Effector memory CD4-positive, alpha-beta T cell (primary cell): ENCODE measurements around the gene RHBDF1.
"Not testable (repeated sequence)": the region's sequence is repeated elsewhere in the genome, so short reads cannot be mapped to it uniquely, and the experiment has no call there.

Experiments
- DNase-seq, 3 donors: peaks; one replicate each; pipeline ENCODE4 v3.0.0-alpha.2; 2020
- H3K27ac ChIP-seq: 2 replicates; pipeline ENCODE4 v1.7.0; 2013; ENCODE audit warnings: mild to moderate bottlenecking, low read length, moderate library complexity; ENCODE audit not compliant: insufficient read depth, poor library complexity, severe bottlenecking
- H3K27me3 ChIP-seq: replicated peaks from 2 replicates; pipeline ENCODE4 v1.7.0; 2013; ENCODE audit warnings: mild to moderate bottlenecking, low read length; ENCODE audit not compliant: insufficient read depth, control insufficient read depth, poor library complexity, severe bottlenecking
- H3K36me3 ChIP-seq: 2 replicates; pipeline ENCODE4 v1.7.0; 2013; ENCODE audit warnings: mild to moderate bottlenecking, low read length, moderate library complexity; ENCODE audit not compliant: control insufficient read depth, insufficient read depth
- H3K4me1 ChIP-seq: 2 replicates; pipeline ENCODE4 v1.7.0; 2013; ENCODE audit warnings: low read length, mild to moderate bottlenecking; ENCODE audit not compliant: control insufficient read depth, insufficient read depth, poor library complexity, severe bottlenecking
- H3K4me3 ChIP-seq: 2 replicates; pipeline ENCODE4 v1.7.0; 2013; ENCODE audit warnings: low read length, low read depth, mild to moderate bottlenecking; ENCODE audit not compliant: insufficient read depth, poor library complexity, severe bottlenecking
- H3K9me3 ChIP-seq: 2 replicates; pipeline ENCODE4 v1.7.0; 2013; ENCODE audit warnings: mild to moderate bottlenecking, low read length, moderate library complexity; ENCODE audit not compliant: control insufficient read depth

Gene RHBDF1

DNA sequence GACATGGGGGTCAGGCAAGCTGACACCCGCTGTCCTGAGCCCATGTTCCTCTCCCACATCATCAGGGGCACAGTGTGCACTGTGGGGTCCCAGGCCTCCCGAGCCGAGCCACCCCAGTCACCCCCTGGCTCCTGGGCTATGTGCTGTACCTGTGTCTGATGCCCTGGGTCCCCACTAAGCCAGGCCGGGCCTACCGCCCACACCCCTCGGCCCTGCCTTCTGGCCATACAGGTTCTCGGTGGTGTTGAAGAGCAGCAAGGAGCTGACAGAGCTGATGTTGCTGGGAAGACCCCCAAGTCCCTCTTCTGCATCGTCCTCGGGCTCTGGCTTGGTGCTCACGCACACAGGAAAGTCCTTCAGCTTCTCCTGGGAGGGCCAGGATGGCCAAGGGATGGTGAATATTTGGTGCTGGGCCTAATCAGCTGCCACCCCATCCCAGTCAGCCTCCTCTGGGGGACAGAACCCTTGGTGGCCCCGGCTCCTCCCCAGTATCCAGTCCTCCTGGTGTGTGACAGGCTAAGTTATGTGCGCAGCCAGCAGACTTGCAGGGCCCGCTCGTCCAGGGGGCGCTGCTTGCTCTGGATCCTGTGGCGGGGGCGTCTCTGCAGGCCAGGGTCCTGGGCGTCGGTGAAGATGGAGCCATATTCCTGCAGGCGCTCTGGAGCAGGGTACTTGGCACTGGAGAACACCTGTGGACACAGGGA lies 55.2 kb downstream of the RHBDF1 start:
- not testable (repeated sequence) for H3K27me3 ChIP-seq, H3K4me3 ChIP-seq, DNase-seq, H3K4me1 ChIP-seq, H3K36me3 ChIP-seq, H3K27ac ChIP-seq, H3K9me3 ChIP-seq

DNA sequence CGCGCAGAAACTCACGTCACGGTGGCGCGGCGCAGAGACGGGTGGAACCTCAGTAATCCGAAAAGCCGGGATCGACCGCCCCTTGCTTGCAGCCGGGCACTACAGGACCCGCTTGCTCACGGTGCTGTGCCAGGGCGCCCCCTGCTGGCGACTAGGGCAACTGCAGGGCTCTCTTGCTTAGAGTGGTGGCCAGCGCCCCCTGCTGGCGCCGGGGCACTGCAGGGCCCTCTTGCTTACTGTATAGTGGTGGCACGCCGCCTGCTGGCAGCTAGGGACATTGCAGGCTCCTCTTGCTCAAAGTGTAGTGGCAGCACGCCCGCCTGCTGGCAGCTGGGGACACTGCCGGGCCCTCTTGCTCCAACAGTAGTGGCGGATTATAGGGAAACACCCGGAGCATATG lies 61.7 kb downstream of the RHBDF1 start:
- not testable (repeated sequence) for H3K36me3 ChIP-seq, H3K4me3 ChIP-seq, H3K4me1 ChIP-seq, H3K27ac ChIP-seq, H3K27me3 ChIP-seq, H3K9me3 ChIP-seq
- peak; percentile 81 to 89 (median 82) for DNase-seq

- Histone ChIP-seq H3K27me3 (no peaks in the 10 kb centered on the region), H3K4me3 (no peak overlapping the region), H3K4me1 (no peaks in the 10 kb centered on the region), H3K27ac (no peak overlapping the region), H3K36me3 (no peaks in the 10 kb centered on the region), H3K9me3 (no peaks in the 10 kb centered on the region)
- peak in 1 of 3 donors; percentile 8 for DNase-seq
Observed at GRCh38 chr16:9903-10665, 62.3 kb downstream of the RHBDF1 start.
